Thoracic aorta (tissue), 2 donors: Measurements from ENCODE around the gene POMT2. TPM values are rescaled to one million over a fixed set of nuclear protein-coding genes. Genes with fewer than 3 reads are reported as not detected.

Experiments
- ATAC-seq: fragments of 150-250 bp; one replicate; pipeline ENCODE4 v1.8.0; 2017; ENCODE audit warnings: low read depth; ENCODE audit not compliant: insufficient number of reproducible peaks, low FRiP score
- DNase-seq: peaks from one replicate; pipeline ENCODE4 v3.0.0-alpha.2; 2020; ENCODE audit warnings: low spot score
- H3K27ac ChIP-seq, 2 donors: fragments of 200-600 bp; sonication (generic); 1 replicate in 1 of 2; 2 replicates in 1 of 2; pipeline ENCODE4 v1.5.1; 2016; ENCODE audit warnings: mild to moderate bottlenecking in 2 of 2, moderate library complexity in 2 of 2
- H3K27me3 ChIP-seq: fragments of 200-600 bp; sonication (generic); replicated peaks from 2 replicates; pipeline ENCODE4 v1.6.0; 2016; ENCODE audit warnings: mild to moderate bottlenecking; ENCODE audit not compliant: insufficient read depth
- H3K36me3 ChIP-seq: fragments of 200-600 bp; sonication (generic); one replicate; pipeline ENCODE4 v1.5.1; 2016
- H3K4me1 ChIP-seq, 2 donors: fragments of 200-600 bp; sonication (generic); 1 replicate in 1 of 2; 2 replicates in 1 of 2; pipeline versions ENCODE4 v1.5.1 to v1.6.0; 2016; ENCODE audit warnings: low read depth in 2 of 2, mild to moderate bottlenecking in 1 of 2; ENCODE audit not compliant: control insufficient read depth in 1 of 2
- H3K4me3 ChIP-seq: fragments of 200-600 bp; sonication (generic); 2 replicates; pipeline ENCODE4 v1.5.1; 2016; ENCODE audit warnings: mild to moderate bottlenecking
- H3K9me3 ChIP-seq: fragments of 200-600 bp; sonication (generic); 2 replicates; pipeline ENCODE4 v1.5.1; 2016
- total RNA-seq, 2 donors: library from RNA; depleted of rRNA; stranded (reverse); fragments of >200 nt; gene quantifications; one replicate each; pipeline versions ENCODE4 v1.1.0 to v1.2.3, GENCODE V29; 2016
- TF ChIP-seq, protein P1 (sequence below): fragments of 200-600 bp; sonication (generic); IDR thresholded peaks from one replicate; pipeline ENCODE4 v1.5.1; 2019; ENCODE audit warnings: antibody characterized with exemption

POMT2 gene
- total RNA-seq, 2 donors from 2014 or later, result 15.8 to 25.0 TPM

- ATAC-seq (no peak), DNase-seq (no peak)
- TF ChIP-seq, protein P1, sequence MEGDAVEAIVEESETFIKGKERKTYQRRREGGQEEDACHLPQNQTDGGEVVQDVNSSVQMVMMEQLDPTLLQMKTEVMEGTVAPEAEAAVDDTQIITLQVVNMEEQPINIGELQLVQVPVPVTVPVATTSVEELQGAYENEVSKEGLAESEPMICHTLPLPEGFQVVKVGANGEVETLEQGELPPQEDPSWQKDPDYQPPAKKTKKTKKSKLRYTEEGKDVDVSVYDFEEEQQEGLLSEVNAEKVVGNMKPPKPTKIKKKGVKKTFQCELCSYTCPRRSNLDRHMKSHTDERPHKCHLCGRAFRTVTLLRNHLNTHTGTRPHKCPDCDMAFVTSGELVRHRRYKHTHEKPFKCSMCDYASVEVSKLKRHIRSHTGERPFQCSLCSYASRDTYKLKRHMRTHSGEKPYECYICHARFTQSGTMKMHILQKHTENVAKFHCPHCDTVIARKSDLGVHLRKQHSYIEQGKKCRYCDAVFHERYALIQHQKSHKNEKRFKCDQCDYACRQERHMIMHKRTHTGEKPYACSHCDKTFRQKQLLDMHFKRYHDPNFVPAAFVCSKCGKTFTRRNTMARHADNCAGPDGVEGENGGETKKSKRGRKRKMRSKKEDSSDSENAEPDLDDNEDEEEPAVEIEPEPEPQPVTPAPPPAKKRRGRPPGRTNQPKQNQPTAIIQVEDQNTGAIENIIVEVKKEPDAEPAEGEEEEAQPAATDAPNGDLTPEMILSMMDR, result no peak
- no peaks in the 10 kb centered on the region for H3K9me3 ChIP-seq
- no peak overlapping the region for H3K4me3 ChIP-seq
- peaks cover 44% of the 10 kb centered on the region for H3K36me3 ChIP-seq
- H3K4me1 ChIP-seq, result no peaks in the 10 kb centered on the region
- H3K27ac ChIP-seq, result no peak overlapping the region
- H3K27me3 ChIP-seq, result no peaks in the 10 kb centered on the region
These were observed 41.0 kb downstream of the POMT2 start for GRCh38 chr14:77279719-77280118.

DNA sequence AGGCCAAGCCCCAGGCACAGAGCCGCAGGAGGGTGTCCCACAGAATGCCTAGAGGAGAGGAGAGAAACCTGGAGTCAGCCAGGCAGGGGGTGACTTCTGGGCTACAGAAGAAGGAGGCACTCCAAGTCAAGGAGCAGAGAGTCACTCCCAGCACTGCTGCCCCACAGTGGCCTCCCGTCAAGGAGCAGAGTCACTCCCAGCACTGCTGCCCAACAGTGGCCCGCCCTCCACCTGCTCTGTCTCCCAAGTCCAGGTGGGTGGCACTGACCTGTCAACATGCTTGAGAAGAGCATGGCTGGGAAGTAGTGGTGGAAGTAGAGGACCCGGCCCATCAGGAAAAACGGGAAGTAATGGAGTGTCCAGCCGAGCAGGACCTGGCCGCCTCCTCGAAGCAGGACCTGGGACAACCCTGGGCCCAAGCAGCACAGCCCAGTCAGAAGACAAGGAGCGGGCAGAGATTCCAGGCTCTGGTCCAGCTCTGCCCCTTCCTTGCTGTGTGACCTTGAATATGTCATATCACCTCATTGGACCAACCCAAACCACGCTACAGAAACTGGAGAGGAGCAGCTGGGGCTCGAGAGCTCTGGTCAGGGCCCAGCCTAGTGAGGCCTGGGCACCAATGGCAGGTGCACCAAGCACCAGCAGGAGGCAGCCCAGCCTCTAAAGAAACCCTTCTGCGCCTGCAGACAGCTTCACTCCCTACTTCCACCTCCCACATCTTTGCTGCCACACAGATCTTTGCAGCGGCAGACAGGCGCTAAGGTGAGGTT is 42.0 kb downstream of the POMT2 start:
- H3K27me3 ChIP-seq, result no peaks in the 10 kb centered on the region
- no peaks in the 10 kb centered on the region for H3K9me3 ChIP-seq
- no peaks in the 10 kb centered on the region for H3K4me1 ChIP-seq
- TF ChIP-seq, protein P1, result no peak
- no peak overlapping the region for H3K4me3 ChIP-seq
- DNase-seq (no peak), ATAC-seq (no peak)
- no peak overlapping the region for H3K27ac ChIP-seq
- H3K36me3 ChIP-seq, result peaks cover 35% of the 10 kb centered on the region

DNA sequence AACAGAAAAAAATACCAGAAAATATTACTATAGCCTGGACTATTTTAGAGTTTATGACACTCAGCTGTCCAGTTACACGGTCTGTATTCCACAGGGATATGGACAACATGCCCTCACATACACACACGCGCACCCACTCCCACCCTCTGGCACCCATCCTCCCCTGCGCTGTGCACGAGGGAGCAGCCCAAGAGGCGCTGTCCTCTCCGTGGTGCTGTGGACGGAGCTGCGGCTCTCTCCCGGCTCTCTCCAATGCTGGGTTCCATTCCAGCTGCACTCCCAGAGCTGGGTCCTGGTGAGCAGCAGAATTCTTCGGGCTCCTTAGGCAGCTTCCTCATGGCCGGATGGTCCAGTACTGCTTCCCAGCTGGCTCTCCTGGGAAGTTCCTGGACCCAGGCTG is 43.7 kb downstream of the POMT2 start:
- Histone ChIP-seq H3K36me3 (peaks cover 25% of the 10 kb centered on the region), H3K27me3 (no peaks in the 10 kb centered on the region), H3K27ac (no peak overlapping the region), H3K9me3 (no peaks in the 10 kb centered on the region), H3K4me3 (no peak overlapping the region), H3K4me1 (no peaks in the 10 kb centered on the region)
- DNase-seq (no peak), ATAC-seq (no peak)
- TF ChIP-seq, protein P1, result no peak

- Histone ChIP-seq H3K27ac (no peak overlapping the region), H3K36me3 (peaks cover 25% of the 10 kb centered on the region), H3K27me3 (no peaks in the 10 kb centered on the region), H3K4me3 (no peak overlapping the region), H3K9me3 (no peaks in the 10 kb centered on the region), H3K4me1 (no peaks in the 10 kb centered on the region)
- DNase-seq (no peak), ATAC-seq (no peak)
- TF ChIP-seq, protein P1, result no peak
These were observed 44.3 kb downstream of the POMT2 start for GRCh38 chr14:77276295-77276935.

DNA sequence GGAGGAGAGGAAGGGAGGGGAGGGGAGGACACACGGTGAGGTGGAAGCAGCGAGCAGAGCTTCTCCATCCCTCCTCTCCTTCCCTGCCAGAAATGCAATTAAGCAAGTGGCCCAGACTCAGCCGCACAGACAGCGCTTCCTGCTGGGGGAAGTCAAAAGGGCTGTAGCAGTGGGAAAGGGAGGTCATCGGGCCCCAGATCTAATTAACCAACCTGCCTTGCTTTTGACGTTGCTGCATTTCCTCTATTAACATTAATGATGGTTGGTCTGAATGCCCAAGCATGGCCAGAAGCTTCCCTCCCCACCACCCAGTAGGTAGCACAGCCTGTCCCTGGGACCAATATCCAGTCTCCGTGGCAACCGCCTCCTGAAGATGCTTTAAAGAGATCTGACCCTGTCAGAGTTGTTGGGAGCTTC is 45.1 kb downstream of the POMT2 start:
- Histone ChIP-seq H3K36me3 (peaks cover 25% of the 10 kb centered on the region), H3K4me3 (no peak overlapping the region), H3K27ac (no peak overlapping the region), H3K27me3 (no peaks in the 10 kb centered on the region), H3K9me3 (no peaks in the 10 kb centered on the region), H3K4me1 (no peaks in the 10 kb centered on the region)
- ATAC-seq, result no peak
- no peak for DNase-seq
- TF ChIP-seq, protein P1, result no peak
